BE2C (cell line): Measurements from ENCODE around the gene PRICKLE3.

Experiments
- DNase-seq: peaks from one replicate; pipeline ENCODE4 v3.0.0-alpha.2; 2020
- H3K27me3 ChIP-seq: fragments of 250-450 bp; sonication (Bioruptor Pico); 2 replicates; pipeline ENCODE4 v1.5.1; 2020; ENCODE audit warnings: mild to moderate bottlenecking
- H3K36me3 ChIP-seq: fragments of 250-450 bp; sonication (Bioruptor Pico); 2 replicates; pipeline ENCODE4 v1.5.1; 2020; ENCODE audit warnings: mild to moderate bottlenecking
- H3K4me1 ChIP-seq: fragments of 250-450 bp; sonication (Bioruptor Pico); 2 replicates; pipeline ENCODE4 v1.5.1; 2020
- H3K4me3 ChIP-seq: 2 replicates; pipeline ENCODE4 v1.5.1; 2011; ENCODE audit warnings: low read depth, low read length
- H3K9me3 ChIP-seq: fragments of 250-450 bp; sonication (Bioruptor Pico); 2 replicates; pipeline ENCODE4 v1.5.1; 2020
- TF ChIP-seq, protein P1 (sequence below): IDR thresholded peaks from 2 replicates; pipeline ENCODE4 v1.5.1; 2012; ENCODE audit warnings: mild to moderate bottlenecking, low read depth, low read length

PRICKLE3 gene

DNA sequence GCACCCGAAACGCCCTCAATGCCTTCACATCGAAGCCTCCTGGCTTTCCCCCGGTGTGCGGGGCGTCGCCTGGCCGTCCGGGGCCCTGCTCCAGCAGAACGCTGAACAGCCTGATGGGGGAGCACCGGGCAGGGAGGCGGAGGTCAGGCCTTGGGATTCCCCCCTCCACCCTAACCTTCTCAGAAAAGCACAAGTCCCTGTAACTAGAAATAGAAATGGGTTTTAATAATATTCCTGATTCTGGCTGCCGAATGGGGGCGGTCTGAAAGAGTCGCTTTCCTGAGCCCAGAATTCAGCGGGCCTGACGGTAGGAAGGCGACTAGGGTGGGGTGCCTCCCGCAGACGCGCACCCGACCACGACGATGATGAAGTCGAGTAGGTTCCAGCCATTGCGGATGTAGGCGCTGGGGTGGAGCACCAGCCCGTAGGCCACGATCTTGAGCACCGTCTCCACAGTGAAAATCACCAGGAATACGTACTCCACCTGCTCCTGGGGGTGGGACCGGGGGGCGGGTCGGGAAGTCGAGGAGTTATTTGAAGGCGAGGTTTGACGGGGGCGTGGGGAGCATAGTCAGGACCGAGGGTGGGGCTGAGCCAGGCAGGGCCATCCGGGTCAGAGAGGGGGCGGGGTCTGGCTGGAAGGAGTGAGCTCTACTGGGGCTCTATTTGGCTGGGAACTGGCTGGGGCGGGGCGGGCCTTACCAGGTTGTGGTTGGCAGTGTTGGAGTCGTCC is 44.5 kb upstream of the PRICKLE3 start:
- Histone ChIP-seq H3K4me1 (no peaks in the 10 kb centered on the region), H3K4me3 (no peak overlapping the region), H3K27me3 (no peaks in the 10 kb centered on the region), H3K9me3 (no peaks in the 10 kb centered on the region), H3K36me3 (no peaks in the 10 kb centered on the region)
- TF ChIP-seq, protein P1, sequence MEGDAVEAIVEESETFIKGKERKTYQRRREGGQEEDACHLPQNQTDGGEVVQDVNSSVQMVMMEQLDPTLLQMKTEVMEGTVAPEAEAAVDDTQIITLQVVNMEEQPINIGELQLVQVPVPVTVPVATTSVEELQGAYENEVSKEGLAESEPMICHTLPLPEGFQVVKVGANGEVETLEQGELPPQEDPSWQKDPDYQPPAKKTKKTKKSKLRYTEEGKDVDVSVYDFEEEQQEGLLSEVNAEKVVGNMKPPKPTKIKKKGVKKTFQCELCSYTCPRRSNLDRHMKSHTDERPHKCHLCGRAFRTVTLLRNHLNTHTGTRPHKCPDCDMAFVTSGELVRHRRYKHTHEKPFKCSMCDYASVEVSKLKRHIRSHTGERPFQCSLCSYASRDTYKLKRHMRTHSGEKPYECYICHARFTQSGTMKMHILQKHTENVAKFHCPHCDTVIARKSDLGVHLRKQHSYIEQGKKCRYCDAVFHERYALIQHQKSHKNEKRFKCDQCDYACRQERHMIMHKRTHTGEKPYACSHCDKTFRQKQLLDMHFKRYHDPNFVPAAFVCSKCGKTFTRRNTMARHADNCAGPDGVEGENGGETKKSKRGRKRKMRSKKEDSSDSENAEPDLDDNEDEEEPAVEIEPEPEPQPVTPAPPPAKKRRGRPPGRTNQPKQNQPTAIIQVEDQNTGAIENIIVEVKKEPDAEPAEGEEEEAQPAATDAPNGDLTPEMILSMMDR: no peak
- no peak for DNase-seq

DNA sequence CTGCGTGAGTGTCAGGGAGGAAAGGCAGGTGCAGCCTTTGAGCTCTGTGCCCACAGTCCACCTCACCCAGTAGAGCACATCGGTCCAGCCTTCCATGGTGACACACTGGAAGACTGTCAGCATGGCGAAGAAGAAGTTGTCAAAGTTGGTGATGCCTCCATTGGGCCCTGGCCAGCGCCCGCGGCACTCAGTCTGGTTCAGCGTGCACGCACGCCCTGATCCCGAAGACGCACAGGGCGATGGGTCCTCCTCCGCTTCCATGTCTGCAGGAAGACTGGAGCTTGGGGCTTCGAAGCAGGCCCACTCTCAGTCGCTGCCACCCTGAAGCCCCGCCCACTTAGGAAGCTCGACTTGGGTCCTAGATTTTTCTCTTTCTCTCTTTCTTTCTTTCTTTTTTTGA is 42.0 kb upstream of the PRICKLE3 start:
- Histone ChIP-seq H3K27me3 (no peaks in the 10 kb centered on the region), H3K9me3 (no peaks in the 10 kb centered on the region), H3K4me1 (no peaks in the 10 kb centered on the region), H3K36me3 (no peaks in the 10 kb centered on the region), H3K4me3 (no peak overlapping the region)
- DNase-seq: no peak
- TF ChIP-seq, protein P1: no peak

DNA sequence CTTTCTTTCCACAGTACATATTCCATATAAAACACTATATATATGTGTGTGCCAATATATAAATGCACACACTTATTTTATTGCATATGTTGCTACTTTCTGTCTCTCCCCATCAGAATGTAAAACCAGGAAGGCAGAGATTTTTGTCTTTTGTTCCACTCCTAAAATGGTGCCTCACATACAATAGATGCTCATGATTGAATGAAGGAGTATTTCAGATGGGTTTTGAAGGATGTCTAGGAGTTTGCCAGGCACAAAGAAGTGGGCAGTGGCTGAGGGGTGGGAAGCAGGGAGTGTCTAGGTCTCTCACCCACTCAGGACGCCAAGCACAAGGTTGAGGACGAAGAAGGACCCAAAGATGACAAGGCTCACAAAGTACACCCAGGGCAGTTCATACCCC is 41.6 kb upstream of the PRICKLE3 start:
- Histone ChIP-seq H3K4me1 (no peaks in the 10 kb centered on the region), H3K9me3 (no peaks in the 10 kb centered on the region), H3K36me3 (no peaks in the 10 kb centered on the region), H3K4me3 (no peak overlapping the region), H3K27me3 (no peaks in the 10 kb centered on the region)
- TF ChIP-seq, protein P1: no peak
- no peak for DNase-seq

DNA sequence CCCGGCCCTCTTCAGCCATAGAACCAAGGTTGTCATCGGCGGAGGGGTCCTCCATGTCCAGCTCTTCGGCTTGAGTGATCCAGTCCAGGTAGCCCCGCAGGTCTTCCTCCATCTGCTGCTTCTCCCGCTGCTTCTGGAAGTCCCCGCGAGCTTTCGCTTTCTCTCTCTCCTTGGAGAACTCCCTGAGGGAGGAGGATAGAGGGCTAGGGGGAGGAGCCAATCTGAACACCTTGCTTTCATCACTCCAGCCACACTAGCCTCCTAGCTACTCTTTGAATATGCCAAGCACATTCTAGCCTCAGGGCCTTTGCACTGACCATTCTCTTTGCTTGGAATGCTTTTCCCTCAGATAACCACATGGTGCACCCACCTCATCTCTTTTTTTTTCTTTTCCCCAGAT is 40.8 kb upstream of the PRICKLE3 start:
- Histone ChIP-seq H3K4me1 (no peaks in the 10 kb centered on the region), H3K4me3 (no peak overlapping the region), H3K27me3 (no peaks in the 10 kb centered on the region), H3K9me3 (no peaks in the 10 kb centered on the region), H3K36me3 (no peaks in the 10 kb centered on the region)
- DNase-seq: no peak
- TF ChIP-seq, protein P1: no peak

DNA sequence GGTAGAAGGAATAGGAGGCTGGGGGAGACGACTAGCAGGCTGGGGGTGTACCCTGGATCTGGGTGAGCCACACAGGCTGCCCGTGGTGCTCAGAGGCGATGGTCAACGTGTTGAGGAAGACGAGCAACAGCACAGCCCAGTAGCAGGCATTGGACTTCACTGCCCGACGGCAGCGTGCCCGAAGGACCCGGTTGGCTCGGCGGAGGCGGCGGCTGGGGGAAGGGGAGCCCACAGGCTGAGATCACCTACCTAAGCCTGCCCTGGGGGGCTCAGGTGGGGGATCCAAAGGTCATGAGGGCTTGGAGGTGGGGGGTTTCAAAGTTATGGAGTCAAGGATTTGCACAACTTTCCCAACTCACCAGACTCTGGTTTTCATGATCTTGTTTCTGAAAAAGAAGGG is 39.7 kb upstream of the PRICKLE3 start:
- no peaks in the 10 kb centered on the region for H3K4me1 ChIP-seq
- H3K9me3 ChIP-seq: no peaks in the 10 kb centered on the region
- H3K27me3 ChIP-seq: no peaks in the 10 kb centered on the region
- TF ChIP-seq, protein P1: no peak
- H3K36me3 ChIP-seq: no peaks in the 10 kb centered on the region
- H3K4me3 ChIP-seq: no peak overlapping the region
- DNase-seq: no peak

DNA sequence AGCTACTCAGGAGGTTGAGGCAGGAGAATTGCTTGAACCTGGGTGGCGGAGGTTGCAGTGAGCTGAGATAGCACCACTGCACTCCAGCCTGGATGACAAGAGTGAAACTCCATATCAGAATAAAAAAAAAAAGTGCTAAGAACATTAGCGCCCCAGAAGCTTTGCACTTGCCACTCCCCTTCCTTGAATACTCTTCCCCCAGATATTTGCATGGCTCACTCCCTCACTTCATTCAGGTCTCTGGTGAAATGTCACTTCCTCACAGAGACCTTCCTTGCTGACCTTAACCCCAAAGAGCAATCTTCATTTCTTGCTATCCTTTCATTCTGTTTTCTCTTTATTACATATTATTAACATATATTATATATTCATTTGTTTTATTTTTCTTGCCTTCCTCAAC is 35.7 kb upstream of the PRICKLE3 start:
- TF ChIP-seq, protein P1: no peak
- H3K4me1 ChIP-seq: no peaks in the 10 kb centered on the region
- no peaks in the 10 kb centered on the region for H3K27me3 ChIP-seq
- H3K36me3 ChIP-seq: no peaks in the 10 kb centered on the region
- DNase-seq: no peak
- no peaks in the 10 kb centered on the region for H3K9me3 ChIP-seq
- H3K4me3 ChIP-seq: no peak overlapping the region
